CD4-positive, alpha-beta T cell treated with Interleukin-21 for 1 hour (primary cell): ENCODE data around the gene ARHGEF7.
"Not testable (repeated sequence)": the region's sequence is repeated elsewhere in the genome, so short reads cannot be mapped to it uniquely, and the experiment has no call there.

Experiments
- DNase-seq: peaks from one replicate; pipeline ENCODE4 v3.0.0-alpha.2; 2020

The ARHGEF7 gene

GRCh38 chr13:111257899-111258298 is 142.8 kb downstream of the ARHGEF7 start:
- not testable (repeated sequence) for DNase-seq

- no peak for DNase-seq
These were observed 143.5 kb downstream of the ARHGEF7 start for GRCh38 chr13:111258637-111259036.

- DNase-seq = no peak
These were observed 143.9 kb downstream of the ARHGEF7 start for GRCh38 chr13:111259058-111259457.

GRCh38 chr13:111261326-111261725 is 146.2 kb downstream of the ARHGEF7 start:
- DNase-seq = no peak

GRCh38 chr13:111262281-111262680 is 147.2 kb downstream of the ARHGEF7 start:
- no peak for DNase-seq

GRCh38 chr13:111262715-111263114 is 147.6 kb downstream of the ARHGEF7 start:
- no peak for DNase-seq

GRCh38 chr13:111263566-111263965 is 148.5 kb downstream of the ARHGEF7 start:
- no peak for DNase-seq

GRCh38 chr13:111265006-111265700 is 150.0 kb downstream of the ARHGEF7 start:
- DNase-seq = no peak

GRCh38 chr13:111265701-111266035 is 150.6 kb downstream of the ARHGEF7 start:
- DNase-seq = no peak

- no peak for DNase-seq
These were observed 152.1 kb downstream of the ARHGEF7 start for GRCh38 chr13:111267205-111267604.

GRCh38 chr13:111267784-111268183 is 152.7 kb downstream of the ARHGEF7 start:
- no peak for DNase-seq

- DNase-seq = no peak
These were observed 154.4 kb downstream of the ARHGEF7 start for GRCh38 chr13:111269508-111269907.

GRCh38 chr13:111270126-111270525 is 155.0 kb downstream of the ARHGEF7 start:
- DNase-seq = no peak

GRCh38 chr13:111270765-111271698 is 155.9 kb downstream of the ARHGEF7 start:
- no peak for DNase-seq

- no peak for DNase-seq
These were observed 157.0 kb downstream of the ARHGEF7 start for GRCh38 chr13:111272117-111272516.

- no peak for DNase-seq
These were observed 160.3 kb downstream of the ARHGEF7 start for GRCh38 chr13:111275382-111275781.

- no peak for DNase-seq
These were observed 161.0 kb downstream of the ARHGEF7 start for GRCh38 chr13:111275995-111276618.

GRCh38 chr13:111278258-111278657 is 163.1 kb downstream of the ARHGEF7 start:
- no peak for DNase-seq

GRCh38 chr13:111278743-111279652 is 163.9 kb downstream of the ARHGEF7 start:
- no peak for DNase-seq

GRCh38 chr13:111280226-111280625 is 165.1 kb downstream of the ARHGEF7 start:
- DNase-seq = no peak

GRCh38 chr13:111280681-111281585 is 165.8 kb downstream of the ARHGEF7 start:
- DNase-seq = no peak
